Right atrium auricular region (tissue), 2 donors: ENCODE measurements around the gene MMP20. TPM values are rescaled to one million over a fixed set of nuclear protein-coding genes. Genes with fewer than 3 reads are reported as not detected.

Experiments used
- DNase-seq: peaks from one replicate; pipeline ENCODE4 v3.0.0-alpha.2; 2019; ENCODE audit warnings: low spot score
- H3K27ac ChIP-seq, 2 donors: fragments of 200-600 bp; sonication (generic); 1 replicate in 1 of 2; 2 replicates in 1 of 2; pipeline ENCODE4 v1.5.1; 2016 to 2019
- H3K27me3 ChIP-seq, 2 donors: fragments of 200-600 bp; sonication (generic); one replicate each; pipeline versions ENCODE4 v1.5.1 to v1.6.0; 2017 to 2019
- H3K36me3 ChIP-seq: fragments of 200-600 bp; sonication (generic); one replicate; pipeline ENCODE4 v1.5.1; 2016
- H3K4me1 ChIP-seq, 2 donors: fragments of 200-600 bp; sonication (generic); one replicate each; pipeline versions ENCODE4 v1.5.1 to v1.6.0; 2017 to 2019
- H3K4me3 ChIP-seq, 2 donors: fragments of 200-600 bp; sonication (generic); 1 replicate in 1 of 2; 2 replicates in 1 of 2; pipeline ENCODE4 v1.5.1; 2017 to 2019; ENCODE audit warnings: mild to moderate bottlenecking in 1 of 2, moderate library complexity in 1 of 2
- H3K9me3 ChIP-seq, 2 donors: fragments of 200-600 bp; sonication (generic); one replicate each; pipeline ENCODE4 v1.5.1; 2019
- CTCF ChIP-seq, 2 donors: fragments of 200-600 bp; sonication (generic); IDR thresholded peaks; one replicate each; pipeline ENCODE4 v1.5.1; 2019; ENCODE audit warnings: antibody characterized with exemption in 2 of 2
- total RNA-seq, 2 donors: library from RNA; depleted of rRNA; stranded (reverse); fragments of >200 nt; gene quantifications; one replicate each; pipeline ENCODE4 v1.1.0, GENCODE V29; 2016

MMP20 gene
- total RNA-seq, 2 donors from 2014 or later = not detected

- no peak overlapping the region for H3K27ac ChIP-seq
- DNase-seq = no peak
- no peak for TF ChIP-seq CTCF (IDR thresholded peaks at IDR 0.05)
- H3K4me1 ChIP-seq = no peaks in the 10 kb centered on the region
- H3K9me3 ChIP-seq = no peaks in the 10 kb centered on the region
- H3K4me3 ChIP-seq = no peak overlapping the region
- H3K27me3 ChIP-seq = no peaks in the 10 kb centered on the region
- H3K36me3 ChIP-seq = no peaks in the 10 kb centered on the region
These were observed 18.8 kb upstream of the MMP20 start for GRCh38 chr11:102643941-102644340.

GRCh38 chr11:102640946-102641345 lies 15.8 kb upstream of the MMP20 start:
- no peak for TF ChIP-seq CTCF (IDR thresholded peaks at IDR 0.05)
- H3K27me3 ChIP-seq = no peaks in the 10 kb centered on the region
- H3K27ac ChIP-seq = no peak overlapping the region
- no peaks in the 10 kb centered on the region for H3K4me1 ChIP-seq
- no peaks in the 10 kb centered on the region for H3K9me3 ChIP-seq
- H3K36me3 ChIP-seq = no peaks in the 10 kb centered on the region
- H3K4me3 ChIP-seq = no peak overlapping the region
- DNase-seq = no peak

GRCh38 chr11:102639656-102640055 lies 14.5 kb upstream of the MMP20 start:
- Histone ChIP-seq H3K27me3 (no peaks in the 10 kb centered on the region), H3K9me3 (no peaks in the 10 kb centered on the region), H3K27ac (no peak overlapping the region), H3K4me3 (no peak overlapping the region), H3K4me1 (no peaks in the 10 kb centered on the region), H3K36me3 (no peaks in the 10 kb centered on the region)
- no peak for DNase-seq
- no peak for TF ChIP-seq CTCF (IDR thresholded peaks at IDR 0.05)

GRCh38 chr11:102637731-102638130 lies 12.6 kb upstream of the MMP20 start:
- Histone ChIP-seq H3K27ac (no peak overlapping the region), H3K4me3 (no peak overlapping the region), H3K36me3 (no peaks in the 10 kb centered on the region), H3K27me3 (no peaks in the 10 kb centered on the region), H3K9me3 (no peaks in the 10 kb centered on the region), H3K4me1 (no peaks in the 10 kb centered on the region)
- no peak for TF ChIP-seq CTCF (IDR thresholded peaks at IDR 0.05)
- no peak for DNase-seq

GRCh38 chr11:102633385-102634026 lies 8.4 kb upstream of the MMP20 start:
- no peak for DNase-seq
- Histone ChIP-seq H3K36me3 (no peaks in the 10 kb centered on the region), H3K27me3 (no peaks in the 10 kb centered on the region), H3K27ac (no peak overlapping the region), H3K4me3 (no peak overlapping the region), H3K4me1 (no peaks in the 10 kb centered on the region), H3K9me3 (no peaks in the 10 kb centered on the region)
- TF ChIP-seq CTCF (IDR thresholded peaks at IDR 0.05) = no peak

- Histone ChIP-seq H3K4me3 (no peak overlapping the region), H3K9me3 (no peaks in the 10 kb centered on the region), H3K4me1 (no peaks in the 10 kb centered on the region), H3K36me3 (no peaks in the 10 kb centered on the region), H3K27me3 (no peaks in the 10 kb centered on the region), H3K27ac (no peak overlapping the region)
- DNase-seq = no peak
- TF ChIP-seq CTCF (IDR thresholded peaks at IDR 0.05) = no peak
These were observed 6.9 kb upstream of the MMP20 start for GRCh38 chr11:102632026-102632425.
